B cell (primary cell): ENCODE results near the gene B4GALT5. TPM values are rescaled to one million over a fixed set of nuclear protein-coding genes. Genes with fewer than 3 reads are reported as not detected.

Experiments
- ATAC-seq: fragments of 200-7000 bp; cut with Tn5 transposase; one replicate; pipeline ENCODE4 v1.10.0; 2021; ENCODE audit warnings: low read depth, mild to moderate bottlenecking, moderate number of reproducible peaks, moderate library complexity
- CTCF ChIA-PET: fragments of 350-600 bp; sonication (Branson Sonifier 250); formaldehyde crosslinking; loops from one replicate; lab custom pipeline; 2021; ENCODE audit warnings: antibody characterized with exemption, inconsistent platforms; lab: Charles Lee
- POLR2A ChIA-PET: fragments of 350-600 bp; sonication (Branson Sonifier 250); formaldehyde crosslinking; loops from one replicate; lab custom pipeline; 2021; ENCODE audit warnings: antibody characterized with exemption; lab: Charles Lee
- DNase-seq: peaks from one replicate; pipeline ENCODE4 v3.0.0; 2013
- H2AFZ ChIP-seq: 2 replicates; pipeline ENCODE4 v1.6.1; 2012; ENCODE audit warnings: mild to moderate bottlenecking, low read depth, low read length; ENCODE audit not compliant: insufficient read depth, poor library complexity, severe bottlenecking
- H3K27ac ChIP-seq, 2 donors: 1 replicate in 1 of 2; 2 replicates in 1 of 2; pipeline ENCODE4 v1.5.1; 2012 to 2013; ENCODE audit warnings: low read length in 2 of 2, mild to moderate bottlenecking in 2 of 2, moderate library complexity in 1 of 2
- H3K27me3 ChIP-seq, 4 experiments: fragments of 200-600 bp in 1 of 4; sonication (generic) in 1 of 4; replicated peaks in 1 of 4; 1 replicate in 2 of 4; 2 replicates in 2 of 4; pipeline versions ENCODE4 v1.6.1 to v1.7.0; 2013 to 2016; ENCODE audit warnings: low read length in 3 of 4, mild to moderate bottlenecking in 2 of 4, mixed read lengths in 1 of 4, moderate library complexity in 1 of 4; ENCODE audit not compliant: insufficient read depth in 4 of 4, control insufficient read depth in 3 of 4; ENCODE audit errors: control extremely low read depth in 1 of 4
- H3K36me3 ChIP-seq, 2 experiments: replicated peaks in 1 of 2; 1 replicate in 1 of 2; 2 replicates in 1 of 2; pipeline versions ENCODE4 v1.6.1 to v1.7.1; 2013; ENCODE audit warnings: low read length in 1 of 2; ENCODE audit not compliant: insufficient read depth in 2 of 2, control insufficient read depth in 1 of 2; ENCODE audit errors: control extremely low read depth in 1 of 2, extremely low read depth in 1 of 2
- H3K4me1 ChIP-seq, 2 donors: fragments of 200-600 bp in 1 of 2; sonication (generic) in 1 of 2; 1 replicate in 1 of 2; 2 replicates in 1 of 2; pipeline versions ENCODE4 v1.5.1 to v1.6.1; 2013 to 2017; ENCODE audit warnings: low read length in 2 of 2; ENCODE audit not compliant: control insufficient read depth in 2 of 2, insufficient read depth in 2 of 2
- H3K4me2 ChIP-seq: replicated peaks from 2 replicates; pipeline ENCODE3; 2012; ENCODE audit warnings: mild to moderate bottlenecking, low read depth, low read length; ENCODE audit not compliant: poor library complexity, severe bottlenecking
- H3K4me3 ChIP-seq, 5 experiments: fragments of 200-600 bp in 1 of 5; sonication (generic) in 1 of 5; 1 replicate in 3 of 5; 2 replicates in 2 of 5; pipeline versions ENCODE4 v1.5.1 to v1.7.0; 2011 to 2016; ENCODE audit warnings: low read length in 4 of 5, mild to moderate bottlenecking in 4 of 5, low read depth in 2 of 5, control low read depth in 1 of 5, moderate library complexity in 1 of 5; ENCODE audit not compliant: insufficient read depth in 1 of 5; ENCODE audit errors: control extremely low read depth in 1 of 5, extremely low read depth in 1 of 5
- H3K79me2 ChIP-seq: fragments of 200-600 bp; sonication (generic); one replicate; pipeline ENCODE4 v1.6.0; 2016; ENCODE audit warnings: low read length; ENCODE audit not compliant: control insufficient read depth, insufficient read depth
- H3K9ac ChIP-seq: fragments of 200-600 bp; sonication (generic); 2 replicates; pipeline ENCODE4 v1.6.1; 2017; ENCODE audit warnings: mild to moderate bottlenecking, low read length, moderate library complexity
- H3K9me3 ChIP-seq, 3 donors: one replicate each; pipeline versions ENCODE4 v1.6.1 to v1.7.1; 2013; ENCODE audit warnings: low read length in 2 of 3; ENCODE audit not compliant: control insufficient read depth in 2 of 3, insufficient read depth in 1 of 3; ENCODE audit errors: control extremely low read depth in 1 of 3
- H4K20me1 ChIP-seq: 2 replicates; pipeline ENCODE4 v1.6.0; 2012; ENCODE audit warnings: mild to moderate bottlenecking, low read length; ENCODE audit not compliant: insufficient read depth, control insufficient read depth, poor library complexity, severe bottlenecking
- H3K27ac Mint-ChIP-seq: one replicate; pipeline ENCODE4 v1.8.0; 2021; ENCODE audit warnings: mixed read lengths
- H3K27me3 Mint-ChIP-seq: one replicate; pipeline ENCODE4 v1.8.0; 2021; ENCODE audit warnings: mixed read lengths
- H3K4me1 Mint-ChIP-seq: one replicate; pipeline ENCODE4 v1.8.0; 2021; ENCODE audit warnings: mixed read lengths
- H3K4me3 Mint-ChIP-seq: one replicate; pipeline ENCODE4 v1.8.0; 2021; ENCODE audit warnings: mixed read lengths
- H3K9me3 Mint-ChIP-seq: one replicate; pipeline ENCODE4 v1.8.0; 2022; ENCODE audit warnings: mixed read lengths; ENCODE audit not compliant: insufficient read depth
- EZH2 ChIP-seq: IDR thresholded peaks from 2 replicates; pipeline ENCODE4 v1.6.1; 2012; ENCODE audit warnings: borderline replicate concordance, low read depth, mild to moderate bottlenecking, moderate library complexity, low read length; ENCODE audit not compliant: insufficient read depth, poor library complexity, severe bottlenecking
- WGBS: methylation state at CpG from one replicate; pipeline ENCODE4 v1.1.5; 2013; ENCODE audit warnings: missing lambda C conversion rate; ENCODE audit not compliant: insufficient coverage; 5-methylcytosine and 5-hydroxymethylcytosine counted together
- intact Hi-C: fragments of 100-400 bp; cut with micrococcal nuclease; formaldehyde crosslinking; loops from one replicate; pipeline ENCODE4 v1.10.0; 2022
- polyA plus RNA-seq: library from polyadenylated mRNA; depleted of rRNA; stranded (reverse); fragments of >200 nt; gene quantifications from 2 replicates; pipeline ENCODE4 v1.2.3, GENCODE V29; 2012
- total RNA-seq, 2 donors: library from RNA; stranded (reverse); fragments of 120-200 nt in 1 of 2; gene quantifications; 1 replicate in 1 of 2; 2 replicates in 1 of 2; pipeline versions ENCODE4 v1.2.3 to v1.2.4, GENCODE V29; 2013 to 2022
- TF ChIP-seq, protein P1 (sequence below): fragments of 200-600 bp; IDR thresholded peaks from one replicate; pipeline ENCODE4 v1.8.0; 2022; ENCODE audit warnings: antibody characterized with exemption, mild to moderate bottlenecking

The B4GALT5 gene
- total and polyA plus RNA-seq, 2 donors (not counting 1 experiment from before 2014, with no cell fraction given), result 3.4 to 7.3 TPM

DNA sequence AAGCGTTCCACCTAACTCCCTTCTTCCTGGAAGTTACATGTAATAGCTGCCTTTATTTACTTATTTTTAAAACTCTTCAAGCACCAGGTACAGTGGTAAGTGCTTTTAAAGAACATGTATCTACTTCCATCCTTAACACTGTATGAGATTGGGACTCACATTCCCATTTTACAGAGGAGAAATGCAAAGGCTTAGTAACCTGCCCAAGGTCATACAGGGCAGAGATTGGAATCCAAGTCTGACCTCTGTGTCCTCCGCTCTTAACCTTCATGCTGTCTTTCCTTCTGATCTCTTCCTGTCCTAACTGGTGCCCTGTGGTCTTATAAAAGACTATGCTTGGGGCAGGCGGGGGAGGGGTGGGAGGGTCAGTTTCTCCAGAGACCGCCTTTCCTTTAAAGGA, 1.6 kb downstream of the B4GALT5 start:
- no peak overlapping the region for H3K27ac ChIP-seq
- no peak overlapping the region for H2AFZ ChIP-seq
- TF ChIP-seq, protein P1, sequence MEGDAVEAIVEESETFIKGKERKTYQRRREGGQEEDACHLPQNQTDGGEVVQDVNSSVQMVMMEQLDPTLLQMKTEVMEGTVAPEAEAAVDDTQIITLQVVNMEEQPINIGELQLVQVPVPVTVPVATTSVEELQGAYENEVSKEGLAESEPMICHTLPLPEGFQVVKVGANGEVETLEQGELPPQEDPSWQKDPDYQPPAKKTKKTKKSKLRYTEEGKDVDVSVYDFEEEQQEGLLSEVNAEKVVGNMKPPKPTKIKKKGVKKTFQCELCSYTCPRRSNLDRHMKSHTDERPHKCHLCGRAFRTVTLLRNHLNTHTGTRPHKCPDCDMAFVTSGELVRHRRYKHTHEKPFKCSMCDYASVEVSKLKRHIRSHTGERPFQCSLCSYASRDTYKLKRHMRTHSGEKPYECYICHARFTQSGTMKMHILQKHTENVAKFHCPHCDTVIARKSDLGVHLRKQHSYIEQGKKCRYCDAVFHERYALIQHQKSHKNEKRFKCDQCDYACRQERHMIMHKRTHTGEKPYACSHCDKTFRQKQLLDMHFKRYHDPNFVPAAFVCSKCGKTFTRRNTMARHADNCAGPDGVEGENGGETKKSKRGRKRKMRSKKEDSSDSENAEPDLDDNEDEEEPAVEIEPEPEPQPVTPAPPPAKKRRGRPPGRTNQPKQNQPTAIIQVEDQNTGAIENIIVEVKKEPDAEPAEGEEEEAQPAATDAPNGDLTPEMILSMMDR, result no peak
- TF ChIP-seq EZH2, result no peak
- no peaks in the 10 kb centered on the region for H3K9me3 ChIP-seq
- ATAC-seq (no peak), DNase-seq (no peak)
- peak overlapping the region; percentile 99 for H3K4me2 ChIP-seq
- no peaks in the 10 kb centered on the region for H3K36me3 ChIP-seq
- Mint-ChIP-seq H3K9me3 (no peaks in the 10 kb centered on the region), H3K4me3 (peak overlapping the region; percentile 94), H3K27me3 (no peaks in the 10 kb centered on the region), H3K27ac (no peak overlapping the region), H3K4me1 (peaks cover 52% of the 10 kb centered on the region)
- H3K79me2 ChIP-seq, result peaks cover 32% of the 10 kb centered on the region
- H3K9ac ChIP-seq, result no peak overlapping the region
- H4K20me1 ChIP-seq, result no peaks in the 10 kb centered on the region
- intact Hi-C loops, result loop anchor here (2.0 to 10.0 kb wide), 3 partner anchors 91 to 203 kb away; partner anchors contain the start of gene SPATA2
- WGBS, result 100% methylated on average over 1 of the region's 4 CpGs
- CTCF ChIA-PET, result no interaction called here
- H3K4me1 ChIP-seq, result peaks cover 20% of the 10 kb centered on the region in 2 donors
- H3K4me3 ChIP-seq, result peak overlapping the region in 1 of 5 experiments; percentile 27
- POLR2A ChIA-PET, result interaction anchor here (0.6 to 0.9 kb wide), 2 partner anchors 7 to 984 kb away, joined by 4 to 7 read pairs; no protein-coding TSS in a partner anchor
- H3K27me3 ChIP-seq, result no peaks in the 10 kb centered on the region

DNA sequence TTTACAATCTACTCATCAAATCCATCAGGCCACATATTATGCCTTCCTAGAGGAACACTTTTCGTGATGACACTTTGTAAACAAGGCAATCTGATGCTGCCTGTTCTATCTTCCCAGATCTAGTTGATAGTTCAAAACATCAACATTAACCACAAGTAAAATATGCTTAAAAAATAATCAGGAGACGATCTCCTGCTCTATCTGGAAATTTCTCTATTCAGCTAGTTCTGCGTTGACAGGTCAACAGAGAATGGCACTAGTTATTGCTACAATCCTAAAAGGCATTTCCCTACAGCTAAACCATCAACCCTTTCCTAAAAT, 2.1 kb downstream of the B4GALT5 start:
- Histone ChIP-seq H3K27ac (no peak overlapping the region), H3K9me3 (no peaks in the 10 kb centered on the region), H2AFZ (no peak overlapping the region), H3K4me2 (peak overlapping the region; percentile 99), H4K20me1 (no peaks in the 10 kb centered on the region), H3K27me3 (no peaks in the 10 kb centered on the region), H3K36me3 (no peaks in the 10 kb centered on the region), H3K79me2 (peaks cover 35% of the 10 kb centered on the region), H3K9ac (no peak overlapping the region), H3K4me1 (peaks cover 20% of the 10 kb centered on the region in 2 donors), H3K4me3 (no peak overlapping the region)
- Mint-ChIP-seq H3K4me3 (peak overlapping the region; percentile 94), H3K4me1 (peaks cover 56% of the 10 kb centered on the region), H3K27me3 (no peaks in the 10 kb centered on the region), H3K9me3 (no peaks in the 10 kb centered on the region), H3K27ac (no peak overlapping the region)
- CTCF ChIA-PET, result interaction anchor here (1.2 kb wide), 1 partner anchor 97 kb away, joined by 3 read pairs; no protein-coding TSS in a partner anchor
- TF ChIP-seq, protein P1, result no peak
- TF ChIP-seq EZH2, result no peak
- DNase-seq (no peak), ATAC-seq (no peak)
- POLR2A ChIA-PET, result interaction anchor here (0.6 to 0.7 kb wide), 2 partner anchors 74 to 983 kb away, joined by 3 to 7 read pairs; no protein-coding TSS in a partner anchor
- 88% methylated on average over 3 of the region's 3 CpGs for WGBS
- intact Hi-C loops, result loop anchor here (5.0 to 10.0 kb wide), 2 partner anchors 99 to 203 kb away; partner anchors contain the start of gene SPATA2
